Epithelial cell of prostate (primary cell): ENCODE data around the gene KIDINS220.

Experiments
- DNase-seq: peaks from one replicate; pipeline ENCODE4 v3.0.0-alpha.2; 2011; ENCODE audit warnings: low read depth, low spot score
- H3K27ac ChIP-seq: fragments of 450-650 bp; 2 replicates; pipeline ENCODE4 v1.5.1; 2017; ENCODE audit warnings: mild to moderate bottlenecking

The KIDINS220 gene

GRCh38 chr2:8806885-8807704, 30.3 kb downstream of the KIDINS220 start:
- no peak for DNase-seq
- no peak overlapping the region for H3K27ac ChIP-seq

GRCh38 chr2:8805278-8806210, 31.9 kb downstream of the KIDINS220 start:
- no peak overlapping the region for H3K27ac ChIP-seq
- DNase-seq = no peak

GRCh38 chr2:8803658-8804379, 33.6 kb downstream of the KIDINS220 start:
- DNase-seq = peak; percentile 96
- peak overlapping the region; percentile 55 for H3K27ac ChIP-seq

- no peak for DNase-seq
- H3K27ac ChIP-seq = no peak overlapping the region
Measured at GRCh38 chr2:8802741-8803140, 34.7 kb downstream of the KIDINS220 start.

GRCh38 chr2:8800821-8801220, 36.6 kb downstream of the KIDINS220 start:
- no peak overlapping the region for H3K27ac ChIP-seq
- no peak for DNase-seq

GRCh38 chr2:8800218-8800617, 37.2 kb downstream of the KIDINS220 start:
- no peak overlapping the region for H3K27ac ChIP-seq
- DNase-seq = no peak

GRCh38 chr2:8799004-8799403, 38.4 kb downstream of the KIDINS220 start:
- no peak overlapping the region for H3K27ac ChIP-seq
- no peak for DNase-seq

- H3K27ac ChIP-seq = no peak overlapping the region
- DNase-seq = no peak
Measured at GRCh38 chr2:8798393-8798792, 39.0 kb downstream of the KIDINS220 start.

- DNase-seq = no peak
- H3K27ac ChIP-seq = no peak overlapping the region
Measured at GRCh38 chr2:8797682-8798081, 39.7 kb downstream of the KIDINS220 start.

- no peak overlapping the region for H3K27ac ChIP-seq
- DNase-seq = no peak
Measured at GRCh38 chr2:8796878-8797550, 40.4 kb downstream of the KIDINS220 start.

GRCh38 chr2:8796315-8796848, 41.0 kb downstream of the KIDINS220 start:
- no peak for DNase-seq
- no peak overlapping the region for H3K27ac ChIP-seq

GRCh38 chr2:8794923-8795825, 42.2 kb downstream of the KIDINS220 start:
- DNase-seq = no peak
- H3K27ac ChIP-seq = no peak overlapping the region

- no peak for DNase-seq
- H3K27ac ChIP-seq = no peak overlapping the region
Measured at GRCh38 chr2:8790739-8791162, 46.7 kb downstream of the KIDINS220 start.

- H3K27ac ChIP-seq = no peak overlapping the region
- DNase-seq = no peak
Measured at GRCh38 chr2:8786463-8786862, 51.0 kb downstream of the KIDINS220 start.

- no peak for DNase-seq
- no peak overlapping the region for H3K27ac ChIP-seq
Measured at GRCh38 chr2:8779795-8780671, 57.4 kb downstream of the KIDINS220 start.

GRCh38 chr2:8774371-8774770, 63.0 kb downstream of the KIDINS220 start:
- DNase-seq = no peak
- no peak overlapping the region for H3K27ac ChIP-seq

GRCh38 chr2:8767324-8767723, 70.1 kb downstream of the KIDINS220 start:
- H3K27ac ChIP-seq = no peak overlapping the region

More at GRCh38 chr2:8767324-8767723, 70.1 kb downstream of the KIDINS220 start:
- no peak for DNase-seq
